WERI-Rb-1 (cell line): ENCODE results near the gene KLHL40.

Experiments used
- DNase-seq: peaks from one replicate; pipeline ENCODE4 v3.0.0-alpha.2; 2020
- H3K27ac ChIP-seq: fragments of 250-450 bp; sonication (Bioruptor Pico); 2 replicates; pipeline ENCODE4 v1.5.1; 2020; ENCODE audit warnings: mild to moderate bottlenecking, moderate library complexity
- H3K27me3 ChIP-seq: fragments of 250-450 bp; sonication (Bioruptor Pico); 2 replicates; pipeline ENCODE4 v1.5.1; 2021; ENCODE audit warnings: mild to moderate bottlenecking, low read depth, moderate library complexity; ENCODE audit not compliant: insufficient read depth, severe bottlenecking
- H3K36me3 ChIP-seq: fragments of 250-450 bp; sonication (Bioruptor Pico); 2 replicates; pipeline ENCODE4 v1.5.1; 2020; ENCODE audit warnings: mild to moderate bottlenecking, moderate library complexity
- H3K4me3 ChIP-seq: 2 replicates; pipeline ENCODE4 v1.5.1; 2011; ENCODE audit warnings: low read depth, mild to moderate bottlenecking, control low read depth, low read length
- H3K9me3 ChIP-seq: fragments of 250-450 bp; sonication (Bioruptor Pico); 2 replicates; pipeline ENCODE4 v1.5.1; 2021; ENCODE audit warnings: mild to moderate bottlenecking, moderate library complexity; ENCODE audit not compliant: severe bottlenecking
- TF ChIP-seq, protein P1 (sequence below): IDR thresholded peaks from 2 replicates; pipeline ENCODE4 v1.5.1; 2011; ENCODE audit warnings: low read depth, mild to moderate bottlenecking, control low read depth, inconsistent platforms, low read length

The KLHL40 gene

DNA sequence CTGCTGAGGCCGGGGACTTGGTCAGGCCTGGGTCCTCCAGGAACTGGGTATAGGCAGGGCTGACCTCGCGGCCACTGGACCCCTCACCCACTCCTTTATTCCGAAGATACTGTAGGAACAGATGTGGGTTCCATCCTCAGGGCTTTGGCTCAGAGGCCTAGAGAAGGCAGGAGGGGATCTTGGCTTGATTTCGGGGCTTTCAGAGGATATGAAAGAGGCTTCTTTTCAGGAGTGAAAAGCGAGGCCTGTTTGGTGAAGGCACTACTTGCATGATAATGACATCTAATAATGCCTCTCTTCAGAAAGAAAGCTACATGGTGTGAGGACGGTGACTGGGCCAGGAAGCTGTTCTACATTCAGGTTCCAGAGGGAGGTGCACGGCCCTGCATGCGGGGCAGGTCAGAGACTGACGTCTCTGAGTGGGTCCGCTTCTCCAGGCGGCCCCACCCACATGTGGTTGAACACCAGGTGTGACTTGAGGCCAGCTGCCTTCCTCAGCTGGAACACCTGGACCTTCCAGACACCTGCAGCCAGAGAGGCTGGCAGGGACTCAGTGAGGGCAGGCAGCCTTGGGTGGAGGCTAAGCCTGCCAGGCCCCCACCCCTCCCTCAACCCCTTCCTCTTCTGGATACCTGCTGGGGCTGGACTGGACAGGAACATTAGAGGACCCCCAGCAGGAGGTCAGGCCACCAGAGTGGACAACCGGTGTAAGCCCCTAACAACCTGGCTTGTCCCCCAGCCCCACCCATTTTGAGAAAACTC lies 48.3 kb downstream of the KLHL40 start:
- no peak overlapping the region for H3K4me3 ChIP-seq
- no peaks in the 10 kb centered on the region for H3K36me3 ChIP-seq
- H3K27me3 ChIP-seq, result no peaks in the 10 kb centered on the region
- DNase-seq, result no peak
- H3K9me3 ChIP-seq, result peaks cover 4% of the 10 kb centered on the region
- no peak overlapping the region for H3K27ac ChIP-seq
- TF ChIP-seq, protein P1, sequence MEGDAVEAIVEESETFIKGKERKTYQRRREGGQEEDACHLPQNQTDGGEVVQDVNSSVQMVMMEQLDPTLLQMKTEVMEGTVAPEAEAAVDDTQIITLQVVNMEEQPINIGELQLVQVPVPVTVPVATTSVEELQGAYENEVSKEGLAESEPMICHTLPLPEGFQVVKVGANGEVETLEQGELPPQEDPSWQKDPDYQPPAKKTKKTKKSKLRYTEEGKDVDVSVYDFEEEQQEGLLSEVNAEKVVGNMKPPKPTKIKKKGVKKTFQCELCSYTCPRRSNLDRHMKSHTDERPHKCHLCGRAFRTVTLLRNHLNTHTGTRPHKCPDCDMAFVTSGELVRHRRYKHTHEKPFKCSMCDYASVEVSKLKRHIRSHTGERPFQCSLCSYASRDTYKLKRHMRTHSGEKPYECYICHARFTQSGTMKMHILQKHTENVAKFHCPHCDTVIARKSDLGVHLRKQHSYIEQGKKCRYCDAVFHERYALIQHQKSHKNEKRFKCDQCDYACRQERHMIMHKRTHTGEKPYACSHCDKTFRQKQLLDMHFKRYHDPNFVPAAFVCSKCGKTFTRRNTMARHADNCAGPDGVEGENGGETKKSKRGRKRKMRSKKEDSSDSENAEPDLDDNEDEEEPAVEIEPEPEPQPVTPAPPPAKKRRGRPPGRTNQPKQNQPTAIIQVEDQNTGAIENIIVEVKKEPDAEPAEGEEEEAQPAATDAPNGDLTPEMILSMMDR, result no peak

DNA sequence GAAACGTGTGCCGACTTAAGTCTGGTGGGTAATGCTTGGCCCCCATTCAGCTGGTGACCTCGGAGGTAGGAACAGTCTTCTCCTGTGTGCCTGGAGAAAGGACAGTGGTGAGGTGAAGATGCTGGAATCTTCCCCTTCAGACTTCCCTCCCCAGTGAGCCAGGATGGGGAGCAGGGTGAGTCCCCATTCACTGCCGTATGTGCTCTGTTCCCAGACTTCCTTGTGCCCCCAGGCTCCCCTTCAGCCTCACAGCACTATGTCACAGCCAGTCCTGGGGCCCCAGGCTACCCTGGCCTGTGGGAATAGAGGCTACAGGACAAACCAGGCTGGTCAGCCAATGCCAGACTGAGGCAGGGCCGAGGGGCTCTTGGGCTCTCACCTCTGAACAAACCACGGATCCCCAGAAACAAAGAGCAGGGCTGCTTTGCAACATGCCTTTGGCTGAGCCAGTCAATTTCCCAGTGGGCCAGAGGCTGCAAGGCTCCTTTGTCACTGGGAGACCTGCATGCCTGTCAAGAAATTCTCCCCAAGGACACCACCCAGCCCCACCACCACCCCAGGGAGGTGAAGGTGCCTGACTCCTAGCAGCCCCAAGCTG lies 49.0 kb downstream of the KLHL40 start:
- TF ChIP-seq, protein P1, result no peak
- Histone ChIP-seq H3K36me3 (no peaks in the 10 kb centered on the region), H3K27ac (no peak overlapping the region), H3K4me3 (no peak overlapping the region), H3K27me3 (no peaks in the 10 kb centered on the region), H3K9me3 (peaks cover 4% of the 10 kb centered on the region)
- no peak for DNase-seq

DNA sequence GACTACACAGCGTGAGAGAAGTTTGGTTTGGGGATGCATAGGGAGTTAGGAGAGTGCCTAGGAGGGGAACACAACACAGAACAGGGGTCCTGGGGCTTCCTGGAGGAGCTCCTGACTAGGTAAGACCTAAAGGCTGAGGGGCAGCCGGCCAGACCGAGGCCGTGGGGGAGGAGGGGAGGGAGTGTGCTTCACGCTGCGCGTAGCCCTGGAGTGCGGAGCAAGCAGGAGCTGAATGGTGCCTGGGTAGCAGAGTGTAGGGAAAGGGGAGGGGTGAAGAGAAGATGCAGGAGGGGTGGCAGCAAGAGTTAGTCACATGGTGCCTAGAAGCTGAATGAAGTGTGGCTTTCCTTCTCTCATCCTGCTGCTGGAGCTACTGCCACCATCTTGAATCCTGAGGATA lies 49.7 kb downstream of the KLHL40 start:
- H3K36me3 ChIP-seq, result no peaks in the 10 kb centered on the region
- no peak overlapping the region for H3K4me3 ChIP-seq
- no peak for DNase-seq
- H3K9me3 ChIP-seq, result peaks cover 4% of the 10 kb centered on the region
- H3K27ac ChIP-seq, result no peak overlapping the region
- TF ChIP-seq, protein P1, result no peak
- H3K27me3 ChIP-seq, result no peaks in the 10 kb centered on the region

DNA sequence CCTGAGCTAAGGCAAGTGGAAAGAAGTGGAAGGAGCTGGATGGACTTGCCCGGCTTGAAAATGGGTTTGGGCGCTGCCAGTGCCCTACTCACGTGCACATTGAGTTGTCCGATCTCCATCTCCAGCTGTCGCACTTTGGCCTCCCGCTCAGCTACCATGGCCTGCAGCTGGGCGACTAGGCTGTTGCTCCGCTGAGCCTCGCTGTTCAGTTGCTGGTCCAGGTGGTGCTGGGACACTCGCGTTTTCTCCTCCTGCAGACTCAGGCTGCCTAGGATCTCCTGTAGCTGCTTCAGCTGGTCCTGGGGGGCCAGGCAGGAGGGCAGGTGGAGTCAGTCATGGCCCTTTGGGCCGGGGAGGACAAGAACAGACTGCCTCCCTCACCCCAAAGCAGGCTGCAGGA lies 50.3 kb downstream of the KLHL40 start:
- Histone ChIP-seq H3K9me3 (peaks cover 4% of the 10 kb centered on the region), H3K36me3 (no peaks in the 10 kb centered on the region), H3K27ac (no peak overlapping the region), H3K4me3 (no peak overlapping the region), H3K27me3 (no peaks in the 10 kb centered on the region)
- TF ChIP-seq, protein P1, result no peak
- no peak for DNase-seq

DNA sequence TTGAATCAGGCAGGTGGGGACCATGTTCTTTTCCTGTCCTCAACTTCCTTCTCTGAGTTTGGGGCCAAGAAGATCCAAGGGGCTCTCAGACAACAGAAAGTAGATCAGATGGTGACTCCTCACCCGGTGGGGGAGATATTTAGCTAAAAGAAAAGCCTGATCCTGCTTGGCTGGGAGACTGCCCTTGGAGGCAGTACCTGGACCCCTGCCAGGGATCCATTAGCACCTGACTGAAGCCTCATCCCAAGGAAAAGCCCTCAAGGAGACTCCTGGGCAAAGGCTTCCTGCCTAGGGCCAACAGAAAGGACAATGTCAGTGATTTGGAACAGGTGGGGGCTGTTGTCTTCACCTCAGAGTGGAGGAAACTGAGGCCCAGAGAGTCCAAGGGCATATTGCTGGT lies 50.7 kb downstream of the KLHL40 start:
- H3K27ac ChIP-seq, result no peak overlapping the region
- peaks cover 4% of the 10 kb centered on the region for H3K9me3 ChIP-seq
- TF ChIP-seq, protein P1, result no peak
- H3K4me3 ChIP-seq, result no peak overlapping the region
- no peak for DNase-seq
- H3K27me3 ChIP-seq, result no peaks in the 10 kb centered on the region
- H3K36me3 ChIP-seq, result no peaks in the 10 kb centered on the region
